ENCODE data around the gene OSBPL5. TPM values are rescaled to one million over a fixed set of nuclear protein-coding genes. Genes with fewer than 3 reads are reported as not detected.

OSBPL5 gene
- total and polyA plus RNA-seq, 3 experiments from 2014 or later = 2.6 to 8.5 (median 2.7) TPM

DNA sequence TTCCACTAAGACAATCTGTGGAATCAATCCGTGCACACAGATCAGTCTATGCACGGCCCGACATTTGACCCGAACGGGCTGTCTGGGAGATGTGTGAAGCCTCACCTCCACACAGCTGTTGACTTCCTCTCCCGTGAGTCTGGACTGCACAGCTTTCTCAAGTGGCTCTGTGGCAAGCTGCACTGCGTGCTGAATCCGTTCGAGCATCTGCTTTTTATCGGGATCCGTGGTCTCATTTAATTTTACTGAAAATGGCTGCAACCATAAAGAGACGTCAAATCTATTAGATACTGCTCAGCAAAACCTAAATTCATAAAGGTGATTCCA is 127.2 kb downstream of the OSBPL5 start:
- DNase-seq = no peak
- Histone ChIP-seq H3K36me3 (ENCODE audit: insufficient read depth, low read length) (peaks cover 45% of the 10 kb centered on the region), H3K27me3 (ENCODE audit: insufficient read depth, low read length, poor library complexity, severe bottlenecking) (no peaks in the 10 kb centered on the region), H3K4me1 (ENCODE audit: insufficient read depth, low read length) (peaks cover 14% of the 10 kb centered on the region), H3K4me3 (ENCODE audit: low read length) (no peak overlapping the region), H3K9me3 (ENCODE audit: low read length) (no peaks in the 10 kb centered on the region), H3K27ac (ENCODE audit: low read depth, low read length) (no peak overlapping the region)
- H3K27ac Mint-ChIP-seq = peak overlapping the region in 4 of 8 donors; percentile 21 to 63 (median 42)
- peak overlapping the region in 1 of 7 donors; percentile 12 for H3K4me3 Mint-ChIP-seq
- peaks cover 9 to 90% (median 32%) of the 10 kb centered on the region in 3 donors for H3K36me3 Mint-ChIP-seq
- no peaks in the 10 kb centered on the region for H3K27me3 Mint-ChIP-seq
- POLR2A ChIA-PET = interaction anchor here (1.1 to 1.5 kb wide), 2 partner anchors 46 to 54 kb away, joined by 3 to 5 read pairs; partner anchors contain the start of gene NAP1L4
- H3K4me1 Mint-ChIP-seq = peaks cover 21 to 25% (median 25%) of the 10 kb centered on the region in 3 donors
- no peaks in the 10 kb centered on the region for H3K9me3 Mint-ChIP-seq
- CTCF ChIA-PET = interaction anchor here (0.9 to 2.3 kb wide), 9 partner anchors 12 to 618 kb away, joined by 3 to 20 read pairs (median 4); no protein-coding TSS in a partner anchor

Other genes with a start within 250 kb of the OSBPL5 start
- gene PHLDA2, start 235.9 kb downstream of the OSBPL5 start, total RNA-seq = 1 to 10 TPM; 2.1 to 2.9 TPM
- 1.3 TPM for gene PHLDA2, start 235.9 kb downstream of the OSBPL5 start, polyA plus RNA-seq
- 100 to 1,000 TPM; 273 to 280 TPM for gene NAP1L4, start 173.0 kb downstream of the OSBPL5 start, total RNA-seq
- gene NAP1L4, start 173.0 kb downstream of the OSBPL5 start, polyA plus RNA-seq = 163 TPM
- gene CARS1, start 107.9 kb downstream of the OSBPL5 start, total RNA-seq = 10 to 100 TPM; 81.2 to 83.3 TPM
- gene CARS1, start 107.9 kb downstream of the OSBPL5 start, polyA plus RNA-seq = 43.4 TPM
- gene MRGPRG, start 53.5 kb upstream of the OSBPL5 start, total RNA-seq = not detected
- gene MRGPRG, start 53.5 kb upstream of the OSBPL5 start, polyA plus RNA-seq = not detected
- gene MRGPRE, start 67.1 kb upstream of the OSBPL5 start, total RNA-seq = not detected
- not detected for gene MRGPRE, start 67.1 kb upstream of the OSBPL5 start, polyA plus RNA-seq
- 10 to 100 TPM; 32.6 to 41.5 TPM for gene ZNF195, start 213.8 kb upstream of the OSBPL5 start, total RNA-seq
- gene ZNF195, start 213.8 kb upstream of the OSBPL5 start, polyA plus RNA-seq = 24.2 TPM

Measured in CD8-positive, alpha-beta memory T cell (primary cell).